ENCODE measurements around the gene MYO19. TPM values are rescaled to one million over a fixed set of nuclear protein-coding genes. Genes with fewer than 3 reads are reported as not detected.

Gene MYO19
- polyA plus RNA-seq, 1 experiment = 23.1 TPM

DNA sequence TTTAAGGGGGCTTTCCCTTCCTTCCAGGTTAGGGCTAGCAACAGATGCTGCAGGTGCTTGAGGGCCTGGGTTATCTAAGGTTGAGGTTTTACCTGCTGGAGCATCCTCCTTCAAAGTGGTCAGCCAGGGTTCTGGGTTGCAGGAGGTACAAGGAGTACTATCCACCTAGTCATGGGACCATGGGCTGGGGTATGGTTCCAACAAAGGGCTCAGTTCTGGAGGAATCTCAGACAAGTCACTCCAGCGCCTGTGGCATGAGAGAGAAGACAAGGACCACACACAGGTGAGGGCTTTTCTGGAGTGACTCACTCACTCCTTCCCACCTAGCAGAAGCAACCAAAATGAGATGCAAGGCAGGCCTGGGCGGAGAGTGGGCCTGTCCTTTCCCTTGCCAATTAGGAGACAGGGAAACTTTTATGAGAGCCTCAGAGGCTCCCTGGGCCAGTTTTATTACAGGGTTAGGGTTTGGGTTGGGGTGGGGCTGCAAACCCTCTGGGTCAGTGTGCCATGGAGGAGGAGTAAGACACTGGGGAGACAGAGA is 2.2 kb downstream of the MYO19 start:
- POLR2A ChIA-PET = no interaction called here
- CTCF ChIA-PET = no interaction called here
- H3K4me3 ChIP-seq (ENCODE audit: low read depth, low read length) = no peak overlapping the region
- DNase-seq (ENCODE audit: low read depth, low spot score) = no peak
- TF ChIP-seq, protein P1, sequence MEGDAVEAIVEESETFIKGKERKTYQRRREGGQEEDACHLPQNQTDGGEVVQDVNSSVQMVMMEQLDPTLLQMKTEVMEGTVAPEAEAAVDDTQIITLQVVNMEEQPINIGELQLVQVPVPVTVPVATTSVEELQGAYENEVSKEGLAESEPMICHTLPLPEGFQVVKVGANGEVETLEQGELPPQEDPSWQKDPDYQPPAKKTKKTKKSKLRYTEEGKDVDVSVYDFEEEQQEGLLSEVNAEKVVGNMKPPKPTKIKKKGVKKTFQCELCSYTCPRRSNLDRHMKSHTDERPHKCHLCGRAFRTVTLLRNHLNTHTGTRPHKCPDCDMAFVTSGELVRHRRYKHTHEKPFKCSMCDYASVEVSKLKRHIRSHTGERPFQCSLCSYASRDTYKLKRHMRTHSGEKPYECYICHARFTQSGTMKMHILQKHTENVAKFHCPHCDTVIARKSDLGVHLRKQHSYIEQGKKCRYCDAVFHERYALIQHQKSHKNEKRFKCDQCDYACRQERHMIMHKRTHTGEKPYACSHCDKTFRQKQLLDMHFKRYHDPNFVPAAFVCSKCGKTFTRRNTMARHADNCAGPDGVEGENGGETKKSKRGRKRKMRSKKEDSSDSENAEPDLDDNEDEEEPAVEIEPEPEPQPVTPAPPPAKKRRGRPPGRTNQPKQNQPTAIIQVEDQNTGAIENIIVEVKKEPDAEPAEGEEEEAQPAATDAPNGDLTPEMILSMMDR (IDR thresholded peaks at IDR 0.05; ENCODE audit: low read depth, low read length) = no peak
- no peaks in the 10 kb centered on the region for H3K27me3 ChIP-seq (ENCODE audit: control insufficient read depth, insufficient read depth, low read length)
- no peak overlapping the region for H3K27ac ChIP-seq (ENCODE audit: low read depth, low read length)
- H3K9me3 ChIP-seq (ENCODE audit: control insufficient read depth, insufficient read depth, low read length) = no peaks in the 10 kb centered on the region; the same call in 1 of the 2 replicates

DNA sequence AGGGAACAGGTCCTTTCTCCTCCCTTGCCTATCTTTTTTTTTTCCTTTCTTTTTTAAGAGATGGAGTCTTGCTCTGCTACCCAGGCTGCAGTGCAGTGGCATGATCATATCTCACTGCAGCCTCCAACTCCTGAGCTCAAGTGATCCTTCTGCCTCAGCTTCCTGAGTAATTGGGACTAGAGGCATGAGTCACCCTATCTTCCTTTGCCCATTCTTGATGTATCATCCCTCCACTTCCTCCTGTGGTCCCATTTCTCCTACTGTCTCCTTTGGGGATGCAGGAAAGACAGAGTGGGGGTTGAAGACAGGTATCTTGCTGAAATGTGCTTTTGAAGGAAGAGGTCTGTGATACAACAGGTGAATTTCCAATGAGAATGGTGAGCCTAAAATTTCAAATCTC is 5.5 kb downstream of the MYO19 start:
- POLR2A ChIA-PET = interaction anchor here (0.6 to 1.1 kb wide), 3 partner anchors 11 to 346 kb away, joined by 3 to 5 read pairs (median 5); partner anchors contain the start of gene GGNBP2
- no peak for DNase-seq (ENCODE audit: low read depth, low spot score)
- CTCF ChIA-PET = interaction anchor here (0.7 kb wide), 1 partner anchor 74 kb away, joined by 4 read pairs; no protein-coding TSS in a partner anchor
- peak overlapping the region; percentile 21 for H3K27ac ChIP-seq (ENCODE audit: low read depth, low read length)
- H3K9me3 ChIP-seq (ENCODE audit: control insufficient read depth, insufficient read depth, low read length) = no peaks in the 10 kb centered on the region
- TF ChIP-seq, protein P1 (IDR thresholded peaks at IDR 0.05; ENCODE audit: low read depth, low read length) = no peak
- H3K27me3 ChIP-seq (ENCODE audit: control insufficient read depth, insufficient read depth, low read length) = no peaks in the 10 kb centered on the region
- H3K4me3 ChIP-seq (ENCODE audit: low read depth, low read length) = no peak overlapping the region

DNA sequence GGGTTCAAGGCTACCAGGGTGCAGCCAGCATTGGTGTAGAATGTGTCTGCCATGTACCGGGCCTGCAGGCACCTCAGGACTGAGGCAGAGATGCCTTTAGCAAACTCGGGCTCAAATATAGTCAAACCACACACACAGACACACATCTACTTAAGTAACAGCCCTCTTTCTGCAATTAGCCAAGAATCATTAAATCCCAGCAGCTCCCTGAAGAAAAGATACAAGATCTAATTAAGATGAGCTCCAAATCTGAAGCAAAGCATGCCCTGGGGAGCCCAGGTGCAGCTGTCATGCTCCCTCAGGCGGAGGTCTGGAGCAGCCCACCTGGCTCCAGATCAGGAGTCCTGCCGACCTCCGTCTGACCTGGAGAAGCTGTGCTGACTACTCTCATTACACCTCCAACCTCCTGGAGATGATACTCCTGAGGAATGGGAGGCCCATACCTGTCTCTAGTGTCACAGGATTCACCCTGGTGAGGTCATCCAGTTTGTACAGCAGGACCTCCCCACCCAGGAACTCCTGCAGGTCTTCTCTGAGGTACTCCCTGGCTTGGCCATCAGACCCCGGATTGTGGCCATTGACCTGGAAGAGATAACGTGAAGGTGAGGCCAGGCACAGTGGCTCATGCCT is 6.9 kb downstream of the MYO19 start:
- Histone ChIP-seq H3K9me3 (ENCODE audit: control insufficient read depth, insufficient read depth, low read length) (no peaks in the 10 kb centered on the region), H3K27ac (ENCODE audit: low read depth, low read length) (no peak overlapping the region), H3K4me3 (ENCODE audit: low read depth, low read length) (no peak overlapping the region), H3K27me3 (ENCODE audit: control insufficient read depth, insufficient read depth, low read length) (no peaks in the 10 kb centered on the region)
- no peak for DNase-seq (ENCODE audit: low read depth, low spot score)
- ChIA-PET POLR2A (no interaction called here), CTCF (no interaction called here)
- TF ChIP-seq, protein P1 (IDR thresholded peaks at IDR 0.05; ENCODE audit: low read depth, low read length) = no peak

GRCh38 chr17:36525888-36526287 is 8.8 kb downstream of the MYO19 start:
- ChIA-PET POLR2A (no interaction called here), CTCF (interaction anchor here (0.6 kb wide), 1 partner anchor 398 kb away, joined by 9 read pairs; no protein-coding TSS in a partner anchor)
- no peak for DNase-seq (ENCODE audit: low read depth, low spot score)

DNA sequence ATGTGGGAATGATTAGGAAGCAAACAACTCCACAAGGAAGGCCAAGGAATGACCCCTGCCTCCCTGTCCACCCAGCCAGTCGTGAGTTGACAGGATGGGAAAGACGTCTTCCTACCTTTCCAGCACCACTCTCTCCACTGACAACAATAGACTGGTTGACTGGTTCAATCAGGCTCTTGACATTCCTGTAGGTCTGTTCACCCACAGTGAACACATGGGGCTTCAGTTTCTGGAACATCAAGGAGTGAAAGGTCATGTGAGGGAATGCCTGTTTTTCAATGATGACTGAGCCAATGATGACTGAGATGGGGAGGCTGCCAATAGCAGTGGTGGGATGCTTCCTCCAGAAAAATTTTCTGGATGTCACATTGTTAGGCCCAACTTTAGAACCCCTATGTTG is 9.6 kb downstream of the MYO19 start:
- DNase-seq (ENCODE audit: low read depth, low spot score) = no peak
- CTCF ChIA-PET = interaction anchor here (1.1 kb wide), 1 partner anchor 8 kb away, joined by 3 read pairs; no protein-coding TSS in a partner anchor
- Histone ChIP-seq H3K27me3 (ENCODE audit: control insufficient read depth, insufficient read depth, low read length) (no peaks in the 10 kb centered on the region), H3K27ac (ENCODE audit: low read depth, low read length) (no peak overlapping the region), H3K9me3 (ENCODE audit: control insufficient read depth, insufficient read depth, low read length) (no peaks in the 10 kb centered on the region), H3K4me3 (ENCODE audit: low read depth, low read length) (no peak overlapping the region)
- POLR2A ChIA-PET = no interaction called here
- TF ChIP-seq, protein P1 (IDR thresholded peaks at IDR 0.05; ENCODE audit: low read depth, low read length) = no peak

More at GRCh38 chr17:36525888-36526287, 8.8 kb downstream of the MYO19 start:
- Histone ChIP-seq H3K9me3 (ENCODE audit: control insufficient read depth, insufficient read depth, low read length) (no peaks in the 10 kb centered on the region), H3K27ac (ENCODE audit: low read depth, low read length) (no peak overlapping the region), H3K4me3 (ENCODE audit: low read depth, low read length) (no peak overlapping the region), H3K27me3 (ENCODE audit: control insufficient read depth, insufficient read depth, low read length) (no peaks in the 10 kb centered on the region)
- TF ChIP-seq, protein P1 (IDR thresholded peaks at IDR 0.05; ENCODE audit: low read depth, low read length) = no peak

All from AG04450 (cell line).